HepG2 (cell line): ENCODE results near the gene CISTR. TPM values are rescaled to one million over a fixed set of nuclear protein-coding genes. Genes with fewer than 3 reads are reported as not detected.

Experiments used
- ATAC-seq: fragments of 200-7000 bp; cut with Tn5 transposase; 3 replicates; pipeline ENCODE4 v1.9.1; 2020; ENCODE audit warnings: mild to moderate bottlenecking, moderate library complexity
- BruUV-seq: library from RNA; stranded (reverse); fragments of 400-500 nt; replicated peaks from 2 replicates; lab custom pipeline; 2021; lab: Mats Ljungman, UMichigan
- CTCF ChIA-PET: fragments of 300-600 bp; formaldehyde crosslinking; extraction: SDS; loops from one replicate; lab custom pipeline; 2021; ENCODE audit warnings: low total read pairs, inconsistent platforms, low intra/inter-chr PET ratio; lab: Yijun Ruan, JAX
- POLR2A ChIA-PET: fragments of 350-600 bp; sonication (Branson Sonifier 250); formaldehyde crosslinking; loops from one replicate; lab custom pipeline; 2020; ENCODE audit warnings: antibody characterized with exemption, inconsistent platforms; lab: Yijun Ruan, JAX
- DNase-seq: peaks from one replicate; pipeline ENCODE4 v3.0.0-alpha.2; 2015; ENCODE audit warnings: low spot score
- FAIRE-seq: peaks from 3 replicates; lab custom pipeline; 2011; peaks lifted over from hg19 to GRCh38; lab: Jason Lieb, UNC
- H2AFZ ChIP-seq: one replicate; pipeline ENCODE4 v1.6.1; 2011; ENCODE audit warnings: low read length, inconsistent platforms
- H3K27ac ChIP-seq: fragments of 300-600 bp; 3 replicates; pipeline ENCODE4 v1.8.0; 2011; ENCODE audit warnings: mixed run types, mild to moderate bottlenecking, mixed read lengths, low read length, inconsistent platforms; ENCODE audit not compliant: insufficient read depth; ENCODE audit errors: extremely low read length
- H3K27me3 ChIP-seq, 2 experiments: fragments of 200-600 bp in 1 of 2; 2 replicates in 1 of 2; 3 replicates in 1 of 2; pipeline versions ENCODE4 v1.6.0 to v1.8.0; 2011; ENCODE audit warnings: low read length in 2 of 2, mild to moderate bottlenecking in 2 of 2, moderate library complexity in 2 of 2, inconsistent platforms in 1 of 2; ENCODE audit not compliant: insufficient read depth in 2 of 2, control insufficient read depth in 1 of 2
- H3K36me3 ChIP-seq, 2 experiments: fragments of 200-600 bp in 1 of 2; replicated peaks in 1 of 2; 2 replicates in 1 of 2; 3 replicates in 1 of 2; pipeline versions ENCODE4 v1.5.1 to v1.8.0; 2011; ENCODE audit warnings: low read length in 2 of 2, inconsistent platforms in 1 of 2; ENCODE audit not compliant: insufficient read depth in 2 of 2, control insufficient read depth in 1 of 2
- H3K4me1 ChIP-seq: 2 replicates; pipeline ENCODE4 v1.5.1; 2012; ENCODE audit warnings: low read length, inconsistent platforms; ENCODE audit not compliant: insufficient read depth
- H3K4me2 ChIP-seq: 2 replicates; pipeline ENCODE4 v1.6.0; 2011; ENCODE audit warnings: low read depth, low read length, inconsistent platforms
- H3K4me3 ChIP-seq, 3 experiments: fragments of 200-600 bp in 1 of 3; sonication (generic), shearing (Covaris generic) in 1 of 3; replicated peaks in 1 of 3; 2 replicates each; pipeline ENCODE4 v1.5.1; 2011 to 2016; ENCODE audit warnings: low read length in 3 of 3, inconsistent platforms in 2 of 3, low read depth in 2 of 3, mild to moderate bottlenecking in 2 of 3, control low read depth in 1 of 3, mixed read lengths in 1 of 3; ENCODE audit not compliant: insufficient read depth in 1 of 3
- H3K79me2 ChIP-seq: one replicate; pipeline ENCODE4 v1.6.1; 2011; ENCODE audit warnings: low read length, inconsistent platforms; ENCODE audit not compliant: insufficient read depth
- H3K9ac ChIP-seq: 2 replicates; pipeline ENCODE4 v1.6.0; 2011; ENCODE audit warnings: mild to moderate bottlenecking, low read depth, low read length, inconsistent platforms; ENCODE audit not compliant: insufficient read depth
- H3K9me3 ChIP-seq: 2 replicates; pipeline ENCODE4 v1.5.1; 2012; ENCODE audit warnings: mild to moderate bottlenecking, low read length
- H4K20me1 ChIP-seq: 2 replicates; pipeline ENCODE4 v1.6.0; 2011; ENCODE audit warnings: inconsistent platforms, mild to moderate bottlenecking, low read length, moderate library complexity; ENCODE audit not compliant: insufficient read depth
- E2F5 ChIP-seq: sonication (generic); formaldehyde crosslinking; conservative IDR thresholded peaks from 2 replicates; pipeline ENCODE4 v1.4.0; 2020; ENCODE audit warnings: missing genetic modification reagents
- HOXA3 ChIP-seq: sonication (generic); formaldehyde crosslinking; IDR thresholded peaks from 2 replicates; pipeline ENCODE4 v1.5.0; 2020; ENCODE audit warnings: missing genetic modification reagents
- LBX2 ChIP-seq: sonication (generic); formaldehyde crosslinking; IDR thresholded peaks from 2 replicates; pipeline ENCODE4 v1.5.0; 2020; ENCODE audit warnings: missing genetic modification reagents, mild to moderate bottlenecking, borderline replicate concordance
- ZNF577 ChIP-seq: sonication (generic); formaldehyde crosslinking; IDR thresholded peaks from 2 replicates; pipeline ENCODE4 v1.4.0; 2020; ENCODE audit warnings: mild to moderate bottlenecking, low read depth, missing genetic modification reagents, borderline replicate concordance
- ZNF788 ChIP-seq: sonication (generic); formaldehyde crosslinking; IDR thresholded peaks from 2 replicates; pipeline ENCODE4 v1.5.0; 2020; ENCODE audit warnings: mild to moderate bottlenecking, missing genetic modification reagents, borderline replicate concordance
- WGBS: methylation state at CpG from one replicate; pipeline ENCODE4 v1.1.6; 2017; ENCODE audit warnings: low lambda C conversion rate; 5-methylcytosine and 5-hydroxymethylcytosine counted together
- in situ Hi-C: cut with HindIII; loops from 2 replicates; pipeline ENCODE4 v1.10.0; 2017; ENCODE audit warnings: low pct_unique_long_range_greater_than_20kb; ENCODE audit not compliant: extremely low pct_ligation_motif_present
- intact Hi-C: fragments of 100-400 bp; cut with micrococcal nuclease; formaldehyde crosslinking; loops from one replicate; pipeline ENCODE4 v1.10.0; 2022; ENCODE audit not compliant: unreplicated experiment
- polyA plus RNA-seq, 8 experiments: library from polyadenylated mRNA; depleted of rRNA in 3 of 8; stranded (reverse) in 7 of 8; unstranded in 1 of 8; fragments of >200 nt; fragmentation: Illumina TruSeq in 4 of 8; extraction: Trizol in 4 of 8; gene quantifications; 2 replicates each; pipeline versions ENCODE4 v1.2.1 to v1.2.3, GENCODE V29; 2011 to 2016; ENCODE audit warnings: low read depth in 4 of 8, missing spikeins in 1 of 8, mixed read lengths in 1 of 8; ENCODE audit not compliant: insufficient read depth in 1 of 8
- total RNA-seq, 5 experiments: library from RNA; depleted of rRNA; stranded (reverse); fragments of >200 nt; fragmentation: Illumina TruSeq; extraction: Trizol; gene quantifications; 2 replicates each; pipeline ENCODE4 v1.2.3, GENCODE V29; 2016; ENCODE audit warnings: low read depth in 1 of 5

CISTR gene
- total and polyA plus RNA-seq, 2 of the 13 experiments (the other 11 are each of a cell fraction or from before 2014, with no cell fraction given), result not detected

GRCh38 chr12:53756300-53757100 lies 4.7 kb upstream of the CISTR start:
- no peaks in the 10 kb centered on the region for H3K9me3 ChIP-seq
- H3K36me3 ChIP-seq, result no peaks in the 10 kb centered on the region
- peak overlapping the region; percentile 47 for H3K4me2 ChIP-seq
- FAIRE-seq (no peak), DNase-seq (no peak), ATAC-seq (peak; percentile 14; the same call in 2 of the 3 replicates)
- no TSS peak for BruUV-seq
- no peaks in the 10 kb centered on the region for H4K20me1 ChIP-seq
- no peak overlapping the region for H2AFZ ChIP-seq
- peaks cover 2 to 88% of the 10 kb centered on the region in 2 experiments; a peak in 4 of 5 replicates for H3K27me3 ChIP-seq
- TF ChIP-seq ZNF788 (CRISPR knock-in tag) (0 out of 2 replicates have a peak, but pooled peaks have one; percentile 11), ZNF577 (CRISPR knock-in tag) (no peak)
- no peak overlapping the region for H3K9ac ChIP-seq
- H3K4me1 ChIP-seq, result peaks cover 11% of the 10 kb centered on the region
- WGBS, result 70% methylated on average over 5 of the region's 5 CpGs
- POLR2A ChIA-PET, result interaction anchor here (0.7 kb wide), 1 partner anchor 522 kb away, joined by 3 read pairs; no protein-coding TSS in a partner anchor
- intact Hi-C loops (no loop called here), in situ Hi-C loops (loop anchor here (10.0 kb wide), 1 partner anchor 458 kb away; no protein-coding TSS in a partner anchor)
- H3K4me3 ChIP-seq, result no peak overlapping the region
- CTCF ChIA-PET, result interaction anchor here (0.7 to 1.7 kb wide), 4 partner anchors 10 to 205 kb away, joined by 3 to 6 read pairs (median 3); no protein-coding TSS in a partner anchor
- H3K79me2 ChIP-seq, result no peaks in the 10 kb centered on the region
- H3K27ac ChIP-seq, result no peak overlapping the region

GRCh38 chr12:53755893-53756292 lies 4.1 kb upstream of the CISTR start:
- 22% methylated on average over 3 of the region's 3 CpGs for WGBS
- no TSS peak for BruUV-seq
- intact Hi-C loops (no loop called here), in situ Hi-C loops (loop anchor here (10.0 kb wide), 1 partner anchor 459 kb away; no protein-coding TSS in a partner anchor)
- TF ChIP-seq E2F5 (CRISPR knock-in tag) (no peak), LBX2 (CRISPR knock-in tag) (no peak), HOXA3 (no peak)
- Histone ChIP-seq H3K4me3 (no peak overlapping the region), H3K79me2 (no peaks in the 10 kb centered on the region), H3K27me3 (peaks cover 3 to 88% of the 10 kb centered on the region in 2 experiments; a peak in 4 of 5 replicates), H3K36me3 (no peaks in the 10 kb centered on the region), H3K27ac (no peak overlapping the region), H3K4me2 (no peak overlapping the region), H4K20me1 (no peaks in the 10 kb centered on the region), H2AFZ (no peak overlapping the region), H3K4me1 (peaks cover 18% of the 10 kb centered on the region), H3K9me3 (no peaks in the 10 kb centered on the region), H3K9ac (no peak overlapping the region)
- no peak for FAIRE-seq
- ATAC-seq, result no peak
- ChIA-PET POLR2A (no interaction called here), CTCF (interaction anchor here (1.5 to 1.7 kb wide), 2 partner anchors 12 to 206 kb away, joined by 3 to 6 read pairs; no protein-coding TSS in a partner anchor)
- no peak for DNase-seq
